NCI-H526 (cell line): ENCODE data around the gene PRKAG3.
A peak's percentile ranks its signal among the peaks of the same experiment; 100 is the strongest.

ENCODE experiments used
- DNase-seq, 2 experiments: peaks; one replicate each; lab custom pipeline; 2025; lab: John Stamatoyannopoulos, UW

The PRKAG3 gene

GRCh38 chr2:218839888-218840287 is 8.3 kb upstream of the PRKAG3 start:
- DNase-seq: no peak

- DNase-seq: no peak
These were observed 7.8 kb upstream of the PRKAG3 start for GRCh38 chr2:218839430-218839829.

DNA sequence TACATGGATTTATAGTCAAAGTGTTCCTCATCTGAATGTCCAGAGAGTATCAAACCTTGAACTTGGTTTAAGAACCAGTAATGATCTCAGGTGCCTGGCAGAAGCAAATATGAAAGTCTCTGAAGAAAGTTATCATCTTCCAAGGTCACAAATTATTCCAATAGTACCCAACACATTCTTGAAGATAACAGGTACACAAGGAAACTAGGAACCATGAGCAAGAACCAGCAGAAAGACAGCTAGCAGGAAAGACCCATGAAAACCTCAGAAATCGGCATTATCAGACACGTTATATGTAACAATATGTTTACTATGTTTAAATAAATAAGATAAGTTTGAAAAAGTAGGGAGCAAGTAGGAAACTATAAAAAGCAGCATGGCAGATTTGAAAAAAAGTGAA is 5.9 kb upstream of the PRKAG3 start:
- DNase-seq: no peak

DNA sequence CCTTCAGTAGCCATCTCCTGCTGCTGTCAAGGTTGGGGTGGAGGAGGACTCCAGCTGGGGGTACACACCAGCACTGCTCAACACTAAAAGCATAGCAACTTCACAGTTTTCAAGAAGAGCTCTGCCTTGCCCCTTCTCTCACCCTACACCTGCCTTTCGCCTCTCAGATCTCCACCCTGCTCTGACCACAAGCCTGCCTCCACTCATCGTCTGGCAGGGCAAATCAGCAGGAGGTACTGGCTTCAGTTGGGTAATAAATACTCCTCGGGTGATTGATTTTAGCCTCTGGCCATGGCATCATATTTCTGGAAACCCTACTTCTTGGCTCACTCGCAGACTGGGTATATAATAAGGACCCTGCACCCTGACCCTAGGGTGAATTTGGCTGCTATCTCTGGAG is 3.1 kb upstream of the PRKAG3 start:
- DNase-seq: no peak

DNA sequence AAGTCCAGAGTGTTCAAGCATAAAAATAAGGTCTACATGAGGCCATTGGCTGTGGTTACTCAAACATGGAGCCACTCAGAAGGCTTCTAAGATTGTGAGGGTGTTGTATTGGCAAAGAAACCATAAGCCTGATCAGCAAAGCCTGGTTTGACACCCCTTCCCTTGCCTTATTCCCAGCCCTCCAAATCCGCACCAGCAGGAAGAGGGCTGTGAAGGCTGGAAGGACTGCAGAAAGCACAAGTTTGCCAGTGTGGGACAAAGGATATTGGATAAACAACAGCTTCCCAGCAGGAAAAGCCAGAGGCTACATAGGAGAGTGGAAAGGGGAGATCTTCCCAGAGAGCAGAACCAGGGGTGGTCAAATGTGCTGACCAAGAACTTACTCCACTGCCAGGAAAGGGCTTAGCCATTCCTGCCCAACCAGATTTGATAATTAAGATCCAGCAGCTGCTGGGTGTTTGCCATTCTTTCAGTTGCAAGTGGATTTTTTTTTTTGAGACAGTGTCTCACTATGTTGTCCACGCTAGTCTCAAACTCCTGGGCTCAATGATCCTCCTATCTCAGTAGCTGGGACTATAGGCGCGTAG is 1.5 kb upstream of the PRKAG3 start:
- no peak for DNase-seq

GRCh38 chr2:218832520-218832919 is 917 bp upstream of the PRKAG3 start:
- no peak for DNase-seq

DNA sequence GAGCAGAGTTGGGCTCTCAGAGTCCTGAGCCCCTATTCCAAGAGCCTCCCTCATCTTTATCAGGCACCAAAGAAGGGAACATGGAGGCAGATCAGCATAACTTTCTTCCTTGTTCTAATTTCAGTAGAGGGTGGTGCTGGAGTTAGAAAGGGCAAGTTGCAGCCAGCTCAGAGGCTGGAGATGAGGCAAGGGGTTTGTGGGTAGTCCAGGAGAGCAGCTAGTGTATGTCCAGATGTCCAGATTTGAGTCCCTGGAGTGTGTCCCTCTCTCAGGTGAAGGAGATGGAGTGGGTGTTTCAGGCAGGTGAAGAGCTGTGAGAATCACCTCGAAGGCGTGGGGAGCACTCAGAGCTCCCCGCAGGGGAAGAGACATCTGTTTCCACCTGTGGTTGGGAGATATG is 478 bp upstream of the PRKAG3 start:
- DNase-seq: no peak

- DNase-seq: no peak
These were observed 887 bp downstream of the PRKAG3 start for GRCh38 chr2:218830526-218831306.

GRCh38 chr2:218829868-218830451 is 1.6 kb downstream of the PRKAG3 start:
- peak; percentile 39 to 67 for DNase-seq

DNA sequence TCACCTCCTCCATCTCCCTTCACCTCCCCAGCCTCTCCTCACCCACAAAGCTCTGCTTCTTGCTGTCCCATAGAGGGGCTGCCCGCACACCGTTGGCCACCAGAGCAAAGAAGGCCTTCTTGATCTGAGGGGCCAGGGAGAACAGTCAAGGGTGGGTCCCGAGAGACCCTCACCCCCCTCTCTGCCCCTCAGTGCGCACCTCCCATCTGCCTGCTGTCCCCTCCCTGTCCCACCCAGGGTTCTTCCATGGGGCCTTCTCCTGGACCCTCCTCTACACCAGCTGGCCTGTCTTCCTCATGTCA is 3.2 kb downstream of the PRKAG3 start:
- no peak for DNase-seq

DNA sequence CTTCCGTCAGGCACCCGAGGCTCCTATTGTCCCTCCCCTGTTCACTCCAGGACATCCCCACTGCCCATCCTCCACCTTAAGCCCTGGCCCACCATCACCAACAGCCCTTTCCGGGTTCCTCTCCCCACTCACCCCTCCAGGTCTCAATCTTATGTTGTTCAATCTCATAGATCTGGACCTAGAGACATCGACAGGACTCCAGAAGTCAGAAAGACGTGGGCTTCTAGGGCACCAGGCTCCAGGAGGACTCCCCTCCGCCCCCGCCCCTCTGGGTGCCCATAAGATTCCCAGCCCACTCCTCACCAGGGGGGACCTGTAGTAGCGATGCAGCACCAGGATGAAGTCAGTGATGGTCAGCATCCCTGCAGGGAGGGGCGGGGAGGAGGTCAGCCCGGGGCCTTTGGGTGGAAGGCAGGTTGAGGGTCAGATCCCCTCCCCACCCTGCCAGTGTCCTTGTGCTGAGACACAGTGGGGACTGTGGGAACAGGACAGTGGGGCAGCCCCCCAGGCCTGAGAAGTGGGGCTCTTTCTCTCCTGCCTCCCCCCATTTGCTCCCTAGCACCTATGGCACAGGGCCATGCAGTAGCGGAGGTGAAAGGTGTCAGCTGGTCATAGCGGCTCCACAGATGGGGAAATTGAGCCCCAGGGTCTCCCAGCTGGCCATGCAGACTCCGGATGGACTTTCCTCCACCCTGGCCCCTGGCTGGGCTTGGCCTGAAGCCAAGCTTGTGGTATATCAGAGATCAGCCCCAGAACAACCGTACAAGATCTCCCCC is 3.7 kb downstream of the PRKAG3 start:
- no peak for DNase-seq

DNA sequence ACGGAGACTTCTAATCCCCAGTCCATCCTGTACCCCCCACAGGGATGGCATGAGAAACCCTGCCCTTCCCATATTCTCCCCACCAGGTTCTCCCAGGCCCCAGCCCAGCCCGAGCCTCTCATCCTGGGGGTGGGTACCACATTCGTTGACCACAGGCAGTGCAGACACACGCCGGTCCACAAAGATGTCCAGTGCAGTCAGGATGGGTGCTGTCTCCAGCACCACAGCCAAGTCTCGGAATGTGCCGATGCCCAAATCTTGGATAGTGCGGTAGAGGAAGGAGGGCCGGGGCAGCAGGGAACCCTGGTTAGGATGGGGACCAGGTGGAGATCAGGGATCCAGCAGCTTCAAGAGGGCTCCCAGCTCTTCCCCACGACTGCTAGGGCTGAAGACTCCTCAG is 4.8 kb downstream of the PRKAG3 start:
- no peak for DNase-seq

- no peak for DNase-seq
These were observed 7.6 kb downstream of the PRKAG3 start for GRCh38 chr2:218824004-218824403.

- DNase-seq: no peak
These were observed 8.3 kb downstream of the PRKAG3 start for GRCh38 chr2:218823196-218823855.

DNA sequence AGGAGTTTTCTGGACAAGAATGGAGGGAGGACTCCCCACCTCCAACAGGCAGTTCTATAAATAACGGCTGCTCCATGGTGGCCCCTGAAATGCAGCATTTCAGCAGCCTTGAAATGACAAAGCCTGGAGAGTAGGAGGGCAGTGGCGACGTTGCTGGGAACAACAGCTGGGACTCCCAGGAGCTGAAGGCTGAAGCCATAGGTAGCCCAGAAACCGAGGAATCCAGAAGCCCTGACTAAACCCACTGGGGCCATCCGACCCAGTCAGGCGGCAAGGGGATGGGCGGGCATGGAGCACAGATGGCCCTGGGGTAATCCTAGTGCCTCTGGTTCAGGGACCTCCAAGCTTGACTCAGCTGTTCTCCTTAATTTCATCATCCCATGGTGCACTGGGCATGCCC is 9.0 kb downstream of the PRKAG3 start:
- DNase-seq: no peak

DNA sequence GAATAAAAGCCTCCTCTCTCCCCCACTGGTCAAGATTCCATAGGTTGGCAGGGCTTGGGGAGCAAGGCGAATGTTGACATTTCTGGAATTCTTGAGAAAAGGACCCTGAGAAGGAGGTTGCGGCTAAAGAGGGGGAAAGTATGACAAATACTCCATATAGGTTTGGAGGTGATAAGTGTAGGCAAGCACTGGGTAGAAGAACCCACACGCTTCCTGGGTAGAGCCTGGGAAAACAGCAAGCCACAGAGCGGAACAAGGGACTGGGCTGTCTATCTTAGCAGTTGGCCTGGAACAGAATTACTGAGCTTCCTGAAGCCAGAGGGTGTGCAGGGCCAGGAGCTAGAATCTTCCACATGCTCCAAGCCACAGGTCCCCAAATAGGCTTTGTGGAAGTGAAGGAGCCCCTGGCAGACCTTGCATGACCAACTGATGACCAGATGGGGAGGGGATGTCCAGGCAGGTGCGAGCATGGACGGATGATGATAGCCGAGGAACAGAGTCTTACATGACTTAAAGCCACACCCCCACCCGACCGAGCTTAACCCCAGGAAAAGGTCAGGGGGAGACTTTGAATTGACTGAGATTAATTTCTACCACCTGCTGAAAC is 9.9 kb downstream of the PRKAG3 start:
- DNase-seq: no peak

DNA sequence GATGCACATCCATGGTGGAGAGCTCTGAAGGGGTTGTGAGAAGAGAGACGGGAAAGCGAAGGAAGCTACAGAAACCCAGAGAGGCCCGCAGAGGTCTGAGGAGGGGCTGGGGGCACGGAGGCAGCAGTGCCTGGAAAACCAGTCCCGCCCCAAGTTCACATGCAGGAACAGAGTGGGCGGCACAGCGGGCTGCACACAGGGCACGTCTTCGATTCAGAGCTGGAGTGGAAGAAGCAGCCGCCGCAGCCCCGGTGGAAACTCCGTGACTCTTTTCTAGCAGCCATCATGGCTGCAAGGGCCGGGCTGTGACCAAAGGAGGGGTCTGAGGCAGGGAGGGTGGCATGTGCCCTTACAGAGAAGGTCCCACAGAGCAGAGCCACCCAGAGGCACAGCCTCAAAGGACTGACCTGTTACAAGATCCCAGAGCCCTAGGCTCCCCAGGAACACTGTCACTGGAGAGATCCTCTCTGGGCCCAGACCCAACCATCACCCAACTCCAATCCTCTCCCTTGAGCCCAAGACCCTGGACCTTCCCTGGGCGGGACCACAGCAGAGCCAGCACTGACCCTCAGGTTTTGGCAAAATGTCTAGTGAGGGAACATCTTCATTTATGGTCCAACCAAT is 10.7 kb downstream of the PRKAG3 start:
- no peak for DNase-seq

DNA sequence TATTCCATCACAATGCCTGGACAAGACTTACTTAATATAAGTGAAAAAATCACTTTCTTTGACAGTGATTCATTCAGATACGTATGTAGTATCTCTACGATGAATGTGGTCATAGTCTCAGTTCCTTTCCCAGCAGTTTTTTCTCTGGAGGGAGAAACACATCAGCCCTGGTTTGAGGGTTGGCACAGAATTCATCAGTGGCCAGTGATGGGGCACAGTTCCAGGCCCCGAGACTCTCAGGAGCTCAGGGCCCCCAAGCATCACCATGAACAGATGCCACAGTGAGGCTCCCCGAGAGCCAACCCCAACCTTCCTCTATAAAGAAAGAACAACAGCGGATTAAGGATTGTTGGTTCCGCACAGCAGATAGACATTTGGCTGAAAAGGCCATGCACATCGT is 12.5 kb downstream of the PRKAG3 start:
- DNase-seq: no peak

- no peak for DNase-seq
These were observed 15.0 kb downstream of the PRKAG3 start for GRCh38 chr2:218816561-218817011.

DNA sequence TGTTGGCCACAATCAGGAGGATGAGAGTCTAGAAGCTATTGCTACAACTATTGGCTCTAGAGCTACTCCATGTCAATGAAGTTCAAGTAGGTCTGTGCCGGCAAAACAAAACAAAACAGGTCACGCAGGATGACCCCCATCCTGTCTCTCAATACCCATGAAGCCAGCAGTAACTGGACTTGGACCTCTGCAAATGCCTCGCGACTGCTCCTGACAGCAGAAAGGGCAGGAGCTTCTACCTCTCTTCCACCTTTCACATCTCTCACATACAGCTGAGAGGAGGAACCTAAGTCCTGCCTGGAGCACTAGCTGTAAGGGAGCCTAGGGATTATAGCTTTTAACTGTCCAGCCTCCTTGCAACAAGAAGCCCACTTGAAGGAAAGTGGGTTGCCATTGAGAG is 16.0 kb downstream of the PRKAG3 start:
- no peak for DNase-seq

DNA sequence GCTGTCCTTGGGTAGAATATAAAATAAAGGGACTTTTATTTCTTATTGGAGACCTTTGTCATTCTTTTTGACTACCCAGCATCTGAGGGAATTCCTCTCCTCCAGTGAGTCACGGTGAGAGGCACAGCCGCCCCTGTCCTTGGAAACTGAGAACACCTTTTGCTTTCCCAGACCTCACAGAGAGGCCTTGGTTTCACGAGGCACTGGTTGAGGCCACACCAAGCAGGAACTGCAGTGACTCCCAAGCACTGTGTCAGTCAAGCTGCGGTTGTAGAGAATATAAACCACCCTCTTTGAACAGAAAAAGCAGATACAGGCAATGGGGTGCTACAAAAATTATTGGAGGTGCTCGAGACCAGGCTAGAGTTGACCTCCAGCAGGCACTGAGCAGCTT is 16.4 kb downstream of the PRKAG3 start:
- DNase-seq: no peak
